ENCODE results near the gene PARVA. TPM values are rescaled to one million over a fixed set of nuclear protein-coding genes. Genes with fewer than 3 reads are reported as not detected.

Gene PARVA
- total and polyA plus RNA-seq, 8 donors: 70.2 to 108 (median 94.2) TPM

DNA sequence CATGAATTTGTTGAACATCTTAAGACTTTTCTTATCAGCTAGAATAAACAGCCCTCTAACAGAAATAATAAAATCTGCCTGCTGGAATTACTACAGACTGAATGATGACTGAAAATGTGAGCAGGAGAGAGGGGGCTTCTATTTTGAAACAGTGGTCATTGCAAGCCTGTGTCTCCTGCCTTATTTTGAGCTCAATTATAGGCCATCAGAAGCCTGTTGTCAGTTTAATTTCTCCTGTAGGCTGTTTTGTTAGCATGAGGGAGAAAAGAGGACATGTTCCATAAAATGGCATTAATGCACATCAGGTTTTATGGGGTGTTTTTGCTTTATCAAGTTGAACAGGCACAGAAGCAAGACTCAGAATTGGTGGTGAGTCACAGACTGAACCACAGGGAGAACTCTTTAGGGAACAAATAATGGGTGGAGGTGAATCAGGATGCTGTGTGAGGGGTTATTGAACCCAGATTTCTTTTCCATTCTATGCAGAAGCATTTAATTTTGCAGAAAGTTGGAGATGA lies 129.1 kb downstream of the PARVA start:
- Histone ChIP-seq H3K27me3 (no peaks in the 10 kb centered on the region), H3K36me3 (no peaks in the 10 kb centered on the region), H3K9me3 (no peaks in the 10 kb centered on the region), H3K4me1 (no peaks in the 10 kb centered on the region), H3K27ac (no peak overlapping the region), H3K4me3 (no peak overlapping the region)
- DNase-seq (peak in 1 of 4 donors; percentile 47), ATAC-seq (no peak)
- intact Hi-C loops (cut with DNase I): no loop called here
- TF ChIP-seq, protein P1, sequence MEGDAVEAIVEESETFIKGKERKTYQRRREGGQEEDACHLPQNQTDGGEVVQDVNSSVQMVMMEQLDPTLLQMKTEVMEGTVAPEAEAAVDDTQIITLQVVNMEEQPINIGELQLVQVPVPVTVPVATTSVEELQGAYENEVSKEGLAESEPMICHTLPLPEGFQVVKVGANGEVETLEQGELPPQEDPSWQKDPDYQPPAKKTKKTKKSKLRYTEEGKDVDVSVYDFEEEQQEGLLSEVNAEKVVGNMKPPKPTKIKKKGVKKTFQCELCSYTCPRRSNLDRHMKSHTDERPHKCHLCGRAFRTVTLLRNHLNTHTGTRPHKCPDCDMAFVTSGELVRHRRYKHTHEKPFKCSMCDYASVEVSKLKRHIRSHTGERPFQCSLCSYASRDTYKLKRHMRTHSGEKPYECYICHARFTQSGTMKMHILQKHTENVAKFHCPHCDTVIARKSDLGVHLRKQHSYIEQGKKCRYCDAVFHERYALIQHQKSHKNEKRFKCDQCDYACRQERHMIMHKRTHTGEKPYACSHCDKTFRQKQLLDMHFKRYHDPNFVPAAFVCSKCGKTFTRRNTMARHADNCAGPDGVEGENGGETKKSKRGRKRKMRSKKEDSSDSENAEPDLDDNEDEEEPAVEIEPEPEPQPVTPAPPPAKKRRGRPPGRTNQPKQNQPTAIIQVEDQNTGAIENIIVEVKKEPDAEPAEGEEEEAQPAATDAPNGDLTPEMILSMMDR (IDR thresholded peaks at IDR 0.05): no peak

DNA sequence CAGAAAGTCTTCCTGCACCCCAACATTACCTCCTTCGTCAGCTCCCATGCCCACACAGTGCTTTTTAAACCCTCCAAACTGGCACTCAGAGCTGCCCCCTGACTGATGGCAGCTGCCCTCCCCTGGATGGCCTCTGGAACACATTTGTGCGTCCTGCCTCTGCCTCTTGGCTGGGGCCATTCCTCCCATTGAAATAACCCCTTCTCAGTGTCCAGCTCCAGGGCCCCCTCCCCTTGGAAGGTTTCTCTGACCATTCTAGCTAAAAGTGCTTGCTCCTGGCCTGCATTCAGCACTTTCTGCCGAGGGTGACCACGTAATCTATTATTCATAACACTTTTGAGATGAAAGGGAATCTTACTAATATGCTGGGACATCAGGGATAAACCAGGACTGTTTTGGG lies 130.0 kb downstream of the PARVA start:
- H3K36me3 ChIP-seq: no peaks in the 10 kb centered on the region
- intact Hi-C loops (cut with DNase I): no loop called here
- ATAC-seq (no peak), DNase-seq (no peak)
- TF ChIP-seq, protein P1 (IDR thresholded peaks at IDR 0.05): no peak
- no peaks in the 10 kb centered on the region for H3K9me3 ChIP-seq
- H3K4me3 ChIP-seq: no peak overlapping the region
- H3K27me3 ChIP-seq: no peaks in the 10 kb centered on the region
- no peak overlapping the region for H3K27ac ChIP-seq
- H3K4me1 ChIP-seq: no peaks in the 10 kb centered on the region

DNA sequence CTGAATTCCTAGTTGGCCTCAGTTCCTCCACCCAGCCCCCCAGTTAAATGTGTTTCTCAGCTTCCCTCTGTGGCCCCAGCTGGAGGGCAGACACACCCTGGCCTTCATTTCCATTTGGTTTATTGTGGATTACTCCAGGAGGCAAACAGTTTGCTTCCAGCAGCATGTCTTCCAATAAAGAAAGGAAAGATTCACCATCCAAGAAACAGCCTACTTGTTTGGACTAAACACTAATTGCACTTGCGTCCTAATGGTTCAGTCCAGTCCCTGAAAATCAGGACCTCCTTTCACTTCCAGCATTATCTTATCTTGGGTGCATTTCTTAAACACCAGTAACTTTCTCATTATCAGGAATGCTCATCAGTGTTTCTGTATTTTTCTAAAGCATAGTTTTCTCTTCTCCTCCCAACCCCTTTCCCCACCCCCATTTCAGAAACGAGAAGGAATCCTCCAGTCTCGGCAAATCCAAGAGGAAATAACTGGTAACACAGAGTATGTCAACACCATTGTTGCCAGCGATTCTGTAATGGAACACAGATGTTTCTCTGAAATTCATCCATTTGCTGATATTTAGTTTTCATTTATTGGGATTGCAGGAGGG lies 130.9 kb downstream of the PARVA start:
- Histone ChIP-seq H3K9me3 (no peaks in the 10 kb centered on the region), H3K4me3 (no peak overlapping the region), H3K27ac (no peak overlapping the region), H3K27me3 (no peaks in the 10 kb centered on the region), H3K36me3 (no peaks in the 10 kb centered on the region), H3K4me1 (no peaks in the 10 kb centered on the region)
- ATAC-seq (peak; percentile 51), DNase-seq (peak in 2 of 4 donors; percentile 85 to 87)
- intact Hi-C loops (cut with DNase I): no loop called here
- TF ChIP-seq, protein P1 (IDR thresholded peaks at IDR 0.05): no peak

DNA sequence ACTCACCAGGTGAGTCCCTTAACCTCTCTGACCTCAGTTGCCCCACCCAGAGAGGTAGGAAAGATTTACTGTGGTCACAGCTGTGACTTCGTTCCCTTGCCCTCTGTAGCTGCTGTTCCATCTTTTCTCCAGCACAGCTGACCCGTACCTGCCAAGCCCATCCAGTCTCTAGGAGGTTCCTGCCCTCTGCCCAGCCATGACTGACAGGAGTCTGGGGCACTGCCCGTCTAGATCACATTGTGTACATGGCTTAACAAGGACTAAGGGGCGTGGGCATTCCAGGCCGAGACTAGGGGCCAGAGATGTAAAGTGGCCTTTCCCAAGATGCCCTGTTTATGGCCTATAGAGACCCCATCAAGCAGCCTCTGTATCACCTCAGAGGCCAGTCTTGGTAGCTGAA lies 132.0 kb downstream of the PARVA start:
- Histone ChIP-seq H3K36me3 (no peaks in the 10 kb centered on the region), H3K9me3 (no peaks in the 10 kb centered on the region), H3K27ac (no peak overlapping the region), H3K4me3 (no peak overlapping the region), H3K27me3 (no peaks in the 10 kb centered on the region), H3K4me1 (no peaks in the 10 kb centered on the region)
- ATAC-seq (no peak), DNase-seq (no peak)
- TF ChIP-seq, protein P1 (IDR thresholded peaks at IDR 0.05): no peak
- intact Hi-C loops (cut with DNase I): no loop called here

DNA sequence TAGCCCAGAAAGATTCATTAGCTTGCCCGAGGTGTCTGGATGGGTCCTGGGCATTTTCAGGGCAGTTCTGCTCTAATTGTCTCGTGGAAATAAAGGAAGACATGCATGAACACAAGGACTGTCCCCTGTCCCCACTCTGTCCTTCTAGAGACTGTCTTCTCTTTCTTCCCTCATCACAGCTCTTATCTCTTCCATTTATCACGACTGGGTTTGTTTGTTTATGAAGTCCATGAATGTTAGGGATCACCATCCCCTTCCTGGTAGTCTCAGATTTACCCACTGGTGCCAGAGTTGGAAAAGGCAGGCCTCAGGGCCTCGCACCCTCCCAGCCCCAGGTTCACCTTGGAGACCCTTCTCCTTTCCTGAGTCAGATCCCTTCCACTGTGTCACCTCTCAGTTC lies 134.8 kb downstream of the PARVA start:
- no peaks in the 10 kb centered on the region for H3K36me3 ChIP-seq
- H3K27me3 ChIP-seq: no peaks in the 10 kb centered on the region
- H3K9me3 ChIP-seq: no peaks in the 10 kb centered on the region
- H3K4me1 ChIP-seq: no peaks in the 10 kb centered on the region
- H3K4me3 ChIP-seq: no peak overlapping the region
- ATAC-seq (no peak), DNase-seq (no peak)
- TF ChIP-seq, protein P1 (IDR thresholded peaks at IDR 0.05): no peak
- intact Hi-C loops (cut with DNase I): no loop called here
- H3K27ac ChIP-seq: no peak overlapping the region
